Measurements from ENCODE around the gene RARB.

RARB gene

GRCh38 chr3:25554376-25554775, 126.3 kb downstream of the RARB start:
- DNase-seq (ENCODE audit: low read depth), result no peak

- DNase-seq (ENCODE audit: low read depth), result no peak
Measured at GRCh38 chr3:25555695-25556437, 127.8 kb downstream of the RARB start.

GRCh38 chr3:25556447-25556846, 128.4 kb downstream of the RARB start:
- no peak for DNase-seq (ENCODE audit: low read depth)

- DNase-seq (ENCODE audit: low read depth), result no peak
Measured at GRCh38 chr3:25557694-25558093, 129.6 kb downstream of the RARB start.

- no peak for DNase-seq (ENCODE audit: low read depth)
Measured at GRCh38 chr3:25558121-25558520, 130.1 kb downstream of the RARB start.

GRCh38 chr3:25558796-25559195, 130.7 kb downstream of the RARB start:
- no peak for DNase-seq (ENCODE audit: low read depth)

- DNase-seq (ENCODE audit: low read depth), result no peak
Measured at GRCh38 chr3:25563601-25564000, 135.5 kb downstream of the RARB start.

GRCh38 chr3:25564075-25564474, 136.0 kb downstream of the RARB start:
- DNase-seq (ENCODE audit: low read depth), result no peak

GRCh38 chr3:25565807-25566206, 137.7 kb downstream of the RARB start:
- no peak for DNase-seq (ENCODE audit: low read depth)

GRCh38 chr3:25566358-25566920, 138.4 kb downstream of the RARB start:
- DNase-seq (ENCODE audit: low read depth), result no peak

- no peak for DNase-seq (ENCODE audit: low read depth)
Measured at GRCh38 chr3:25567388-25567787, 139.3 kb downstream of the RARB start.

- DNase-seq (ENCODE audit: low read depth), result no peak
Measured at GRCh38 chr3:25567806-25568524, 139.9 kb downstream of the RARB start.

GRCh38 chr3:25568525-25569078, 140.5 kb downstream of the RARB start:
- DNase-seq (ENCODE audit: low read depth), result no peak

- DNase-seq (ENCODE audit: low read depth), result no peak
Measured at GRCh38 chr3:25571285-25571684, 143.2 kb downstream of the RARB start.

- no peak for DNase-seq (ENCODE audit: low read depth)
Measured at GRCh38 chr3:25572336-25572735, 144.3 kb downstream of the RARB start.

GRCh38 chr3:25572919-25573385, 144.9 kb downstream of the RARB start:
- DNase-seq (ENCODE audit: low read depth), result peak; percentile 86

- peak; percentile 42 for DNase-seq (ENCODE audit: low read depth)
Measured at GRCh38 chr3:25573386-25574171, 145.5 kb downstream of the RARB start.

- DNase-seq (ENCODE audit: low read depth), result no peak
Measured at GRCh38 chr3:25574172-25574765, 146.2 kb downstream of the RARB start.

- DNase-seq (ENCODE audit: low read depth), result no peak
Measured at GRCh38 chr3:25575001-25575400, 146.9 kb downstream of the RARB start.

GRCh38 chr3:25576146-25576545, 148.1 kb downstream of the RARB start:
- DNase-seq (ENCODE audit: low read depth), result no peak

GRCh38 chr3:25576831-25577454, 148.9 kb downstream of the RARB start:
- no peak for DNase-seq (ENCODE audit: low read depth)

Data from amniotic epithelial cell (primary cell).